Spleen (tissue), 7 donors: ENCODE data around the gene NPB.

Experiments
- POLR2A ChIP-seq, 3 donors: fragments of 450-650 bp; IDR thresholded peaks; one replicate each; pipeline ENCODE4 v1.5.1; 2017; ENCODE audit warnings: antibody characterized with exemption in 3 of 3, mild to moderate bottlenecking in 1 of 3
- TF ChIP-seq, protein P1 (sequence below), 11 experiments: fragments of 200-600 bp in 7 of 11; fragments of 450-650 bp in 4 of 11; sonication (generic) in 4 of 11; IDR thresholded peaks in 8 of 11; conservative IDR thresholded peaks in 3 of 11; 1 replicate in 7 of 11; 2 replicates in 4 of 11; pipeline versions ENCODE4 v1.4.0 to v1.8.0; 2016 to 2021; ENCODE audit warnings: antibody characterized with exemption in 11 of 11, inconsistent platforms in 4 of 11, mild to moderate bottlenecking in 1 of 11
- donor health status: DM: no; HTN: no; CAD: no; lungs with moderate emphysema.
- donor health status: DM: no; HTN: no; CAD: no.
- donor health status: DM: no; HTN: no; CAD: no.

DNA sequence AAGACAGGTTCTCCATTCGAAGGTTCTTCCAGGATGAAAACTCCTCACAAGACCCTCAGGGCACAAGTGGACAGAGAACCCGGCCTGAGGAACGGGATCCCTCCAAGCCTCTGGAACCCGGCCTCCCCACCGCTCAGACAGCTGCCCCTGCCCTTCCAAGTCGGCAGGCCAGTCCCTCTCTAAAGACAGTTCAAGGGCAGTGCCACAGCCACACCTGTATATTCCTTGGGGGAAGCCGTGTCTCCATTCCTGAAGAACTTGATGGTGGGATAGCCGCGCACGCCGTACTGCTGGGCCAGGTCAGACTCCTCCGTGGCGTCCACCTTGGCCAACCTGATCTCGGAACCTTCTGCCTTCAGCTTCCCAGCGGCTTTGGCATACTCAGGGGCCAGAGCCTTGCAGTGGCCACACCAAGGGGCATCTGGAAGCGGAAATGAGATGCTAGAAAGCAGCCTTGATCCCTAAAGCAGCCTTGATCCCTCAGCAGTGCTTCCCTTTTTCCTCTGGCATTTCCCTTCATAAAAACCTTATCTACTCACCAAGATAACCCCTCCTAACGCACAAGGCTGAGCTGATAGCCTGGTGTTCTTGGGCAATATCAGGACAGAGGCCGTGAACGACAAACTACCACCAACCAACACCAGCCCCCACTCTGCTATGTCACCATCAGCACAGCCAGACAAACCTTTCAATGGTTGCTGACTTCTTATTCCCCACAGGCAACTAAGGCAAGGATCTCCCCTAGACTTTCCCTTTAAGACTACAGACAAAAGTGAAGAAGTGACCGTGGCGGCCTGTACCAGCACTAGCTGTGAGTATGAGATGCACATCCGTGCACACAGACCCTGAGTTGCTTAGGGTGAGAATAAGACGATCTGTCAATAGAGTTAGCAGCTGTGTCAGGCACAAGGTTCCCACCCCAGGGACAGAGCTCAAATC lies 42.8 kb upstream of the NPB start:
- TF ChIP-seq, protein P1, sequence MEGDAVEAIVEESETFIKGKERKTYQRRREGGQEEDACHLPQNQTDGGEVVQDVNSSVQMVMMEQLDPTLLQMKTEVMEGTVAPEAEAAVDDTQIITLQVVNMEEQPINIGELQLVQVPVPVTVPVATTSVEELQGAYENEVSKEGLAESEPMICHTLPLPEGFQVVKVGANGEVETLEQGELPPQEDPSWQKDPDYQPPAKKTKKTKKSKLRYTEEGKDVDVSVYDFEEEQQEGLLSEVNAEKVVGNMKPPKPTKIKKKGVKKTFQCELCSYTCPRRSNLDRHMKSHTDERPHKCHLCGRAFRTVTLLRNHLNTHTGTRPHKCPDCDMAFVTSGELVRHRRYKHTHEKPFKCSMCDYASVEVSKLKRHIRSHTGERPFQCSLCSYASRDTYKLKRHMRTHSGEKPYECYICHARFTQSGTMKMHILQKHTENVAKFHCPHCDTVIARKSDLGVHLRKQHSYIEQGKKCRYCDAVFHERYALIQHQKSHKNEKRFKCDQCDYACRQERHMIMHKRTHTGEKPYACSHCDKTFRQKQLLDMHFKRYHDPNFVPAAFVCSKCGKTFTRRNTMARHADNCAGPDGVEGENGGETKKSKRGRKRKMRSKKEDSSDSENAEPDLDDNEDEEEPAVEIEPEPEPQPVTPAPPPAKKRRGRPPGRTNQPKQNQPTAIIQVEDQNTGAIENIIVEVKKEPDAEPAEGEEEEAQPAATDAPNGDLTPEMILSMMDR (IDR thresholded peaks at IDR 0.05 in 8 of 11, conservative IDR thresholded peaks at IDR 0.05 in 3 of 11) = no peak
- TF ChIP-seq POLR2A (IDR thresholded peaks at IDR 0.05) = no peak
